ENCODE results near the gene CLTCL1. TPM values are rescaled to one million over a fixed set of nuclear protein-coding genes. Genes with fewer than 3 reads are reported as not detected.

Gene CLTCL1
- total and polyA plus RNA-seq, 2 experiments from 2014 or later: 6.6 to 15.1 TPM

- Histone ChIP-seq H3K27me3 (ENCODE audit: insufficient read depth) (no peaks in the 10 kb centered on the region), H3K4me2 (no peak overlapping the region), H3F3A (replicated peaks; ENCODE audit: low read depth) (no peaks in the 10 kb centered on the region), H3K4me1 (ENCODE audit: insufficient read depth) (no peaks in the 10 kb centered on the region), H2AFZ (no peak overlapping the region), H4K20me1 (replicated peaks; ENCODE audit: insufficient read depth) (peaks cover 3% of the 10 kb centered on the region), H3K79me2 (replicated peaks; ENCODE audit: insufficient read depth) (no peaks in the 10 kb centered on the region), H3K9me2 (ENCODE audit: insufficient read depth) (no peaks in the 10 kb centered on the region), H3K4me3 (no peak overlapping the region), H3K27ac (ENCODE audit: low read depth) (no peak overlapping the region), H3K36me3 (ENCODE audit: insufficient read depth) (no peaks in the 10 kb centered on the region)
- peaks cover 2% of the 10 kb centered on the region for H3K27me3 Mint-ChIP-seq (ENCODE audit: insufficient read depth, low read depth, poor library complexity)
- no peak overlapping the region for H3K4me3 Mint-ChIP-seq
- DNase-seq (ENCODE audit: low spot score) (no peak), ATAC-seq (no peak; the same call in 2 of the 3 replicates)
- no peak overlapping the region for H3K27ac Mint-ChIP-seq
- H3K4me1 Mint-ChIP-seq: no peaks in the 10 kb centered on the region
- no peaks in the 10 kb centered on the region for H3K9me3 Mint-ChIP-seq
- TF ChIP-seq EZH2phosphoT487 (IDR thresholded peaks at IDR 0.05; ENCODE audit: unreplicated experiment): no peak
- H3K36me3 Mint-ChIP-seq (ENCODE audit: low read depth): no peaks in the 10 kb centered on the region; the same call in 2 of the 3 replicates
Measured at GRCh38 chr22:19244600-19245352, 46.7 kb downstream of the CLTCL1 start.

GRCh38 chr22:19242699-19243098, 48.8 kb downstream of the CLTCL1 start:
- Histone ChIP-seq H3F3A (replicated peaks; ENCODE audit: low read depth) (no peaks in the 10 kb centered on the region), H3K79me2 (replicated peaks; ENCODE audit: insufficient read depth) (no peaks in the 10 kb centered on the region), H4K20me1 (replicated peaks; ENCODE audit: insufficient read depth) (peaks cover 3% of the 10 kb centered on the region; the same call in 1 of the 2 replicates), H3K9me2 (ENCODE audit: insufficient read depth) (no peaks in the 10 kb centered on the region), H3K36me3 (ENCODE audit: insufficient read depth) (no peaks in the 10 kb centered on the region), H3K27me3 (ENCODE audit: insufficient read depth) (no peaks in the 10 kb centered on the region), H3K4me2 (no peak overlapping the region), H2AFZ (no peak overlapping the region), H3K27ac (ENCODE audit: low read depth) (no peak overlapping the region), H3K4me1 (ENCODE audit: insufficient read depth) (no peaks in the 10 kb centered on the region), H3K4me3 (no peak overlapping the region)
- Mint-ChIP-seq H3K36me3 (ENCODE audit: low read depth) (no peaks in the 10 kb centered on the region; the same call in 2 of the 3 replicates), H3K27me3 (ENCODE audit: insufficient read depth, low read depth, poor library complexity) (peaks cover 2% of the 10 kb centered on the region), H3K4me1 (no peaks in the 10 kb centered on the region), H3K27ac (no peak overlapping the region), H3K4me3 (no peak overlapping the region), H3K9me3 (no peaks in the 10 kb centered on the region)
- DNase-seq (ENCODE audit: low spot score): no peak
- no peak for ATAC-seq
- TF ChIP-seq ZNF462 (CRISPR knock-in tag; IDR thresholded peaks at IDR 0.05) (no peak), EZH2phosphoT487 (IDR thresholded peaks at IDR 0.05; ENCODE audit: unreplicated experiment) (no peak), ZNF114 (CRISPR knock-in tag; IDR thresholded peaks at IDR 0.05) (no peak), REST (IDR thresholded peaks at IDR 0.05; ENCODE audit: unreplicated experiment) (no peak), ETS1 (IDR thresholded peaks at IDR 0.05) (no peak), STAT1 (IDR thresholded peaks at IDR 0.05; ENCODE audit: unreplicated experiment) (no peak), CREB1 (CRISPR knock-in tag; IDR thresholded peaks at IDR 0.05; ENCODE audit: low read depth) (no peak), NANOG (IDR thresholded peaks at IDR 0.05; ENCODE audit: borderline replicate concordance) (no peak), EZH2 (IDR thresholded peaks at IDR 0.05; ENCODE audit: low read depth, unreplicated experiment) (no peak), ZNF331 (CRISPR knock-in tag; IDR thresholded peaks at IDR 0.05; ENCODE audit: low read depth) (no peak)

Measured in GM23338 (cell line).